Smooth muscle cell of the umbilical artery (primary cell): ENCODE results near the gene SPATA21. TPM values are rescaled to one million over a fixed set of nuclear protein-coding genes. Genes with fewer than 3 reads are reported as not detected.

Experiments used
- total RNA-seq: library from RNA; depleted of rRNA; stranded (reverse); fragments of >200 nt; gene quantifications from 2 replicates; pipeline ENCODE4 v1.2.3, GENCODE V29; 2014

The SPATA21 gene
- total RNA-seq, result not detected in 2 replicates

DNA sequence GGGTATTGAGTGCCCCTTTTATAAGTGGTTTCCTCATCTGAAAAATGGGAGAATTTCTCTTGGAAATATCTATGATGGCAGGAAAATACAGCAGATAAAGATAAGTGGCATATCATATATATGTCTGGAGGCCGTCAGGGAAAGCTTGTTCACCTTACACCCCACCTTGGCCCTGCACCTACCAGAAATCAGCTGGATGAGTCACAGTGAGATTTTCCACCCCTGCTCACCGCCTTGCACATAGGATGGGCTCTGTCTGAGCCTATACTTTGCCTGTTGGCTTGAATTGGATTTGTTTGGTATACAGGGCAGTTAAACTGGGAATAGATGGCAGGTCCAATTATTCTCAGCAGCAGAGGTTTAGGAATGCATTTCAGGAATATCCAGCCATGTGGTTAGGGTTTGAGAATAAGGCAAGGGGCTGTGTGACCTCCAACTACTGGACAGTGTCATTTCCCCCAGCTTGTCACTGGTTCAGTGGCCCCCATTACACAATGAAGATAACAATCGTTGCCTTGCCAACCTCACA is at the start of gene SPATA21:
Gene SPATA21, minus strand, starts transcription at position 479 of the 529 bp plus-strand sequence. CDS start 6,053 bp downstream, outside the sequence.

GRCh38 chr1:16440470-16441281 is 3.5 kb upstream of the SPATA21 start, which contains the start of gene NECAP2:
Gene NECAP2, plus strand, starts transcription at chr1:16440724. Its CDS starts 38 bp downstream, at chr1:16440762.

DNA sequence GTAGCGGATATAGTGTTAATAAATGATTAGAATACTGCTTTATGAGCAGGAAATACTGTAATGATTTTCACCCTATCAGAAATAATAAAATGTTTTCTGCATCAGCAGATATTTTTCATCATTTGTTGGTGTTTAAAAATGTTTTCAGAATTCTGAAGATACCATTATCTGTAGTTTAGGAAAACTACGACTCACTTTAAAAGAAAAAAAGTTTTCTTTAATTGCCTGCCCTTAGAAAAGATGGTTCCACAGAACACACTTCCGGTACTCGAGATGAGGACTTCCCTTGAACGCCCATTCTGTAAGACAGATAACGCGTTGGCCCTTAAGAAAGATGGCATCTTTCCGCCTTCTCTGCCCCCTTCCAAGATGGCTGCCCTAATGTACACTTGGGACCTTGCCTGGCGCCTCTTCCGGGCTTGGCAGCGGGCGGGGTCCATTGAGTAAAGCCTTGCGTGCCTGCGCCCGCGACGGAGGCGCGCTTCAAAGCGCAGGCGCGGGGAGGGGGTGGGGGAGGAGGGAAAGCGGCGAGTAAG is 70.4 kb downstream of the SPATA21 start, which contains the start of gene SZRD1:
Gene SZRD1, plus strand, starts transcription at position 521 of the 536 bp plus-strand sequence. CDS start 16 bp downstream, outside the sequence.

GRCh38 chr1:16351994-16352841 is 85.0 kb downstream of the SPATA21 start, which contains the start of gene FBXO42:
Gene FBXO42, minus strand, starts transcription at chr1:16352480. Its CDS starts 37,062 bp downstream, at chr1:16315418.

Other genes with a start within 250 kb of the SPATA21 start
- gene ARHGEF19, start 224.8 kb downstream of the SPATA21 start, total RNA-seq, result 12.2 TPM in 2 replicates
- 8.0 and 13.7 TPM in 2 replicates for gene CPLANE2, start 200.2 kb downstream of the SPATA21 start, total RNA-seq
- 11.9 and 13.1 TPM in 2 replicates for gene FBXO42, start 84.9 kb downstream of the SPATA21 start, total RNA-seq
- 16.9 and 39.4 TPM in 2 replicates for gene SZRD1, start 70.2 kb downstream of the SPATA21 start, total RNA-seq
- 74.4 and 74.8 TPM in 2 replicates for gene NECAP2, start 3.3 kb upstream of the SPATA21 start, total RNA-seq
- under 0.01 TPM in 2 replicates for gene RNU1-1, start 76.9 kb upstream of the SPATA21 start, total RNA-seq
- 39.2 and 107 TPM in 2 replicates for gene NBPF1, start 176.1 kb upstream of the SPATA21 start, total RNA-seq
- gene RNU1-3, start 229.5 kb upstream of the SPATA21 start, total RNA-seq, result under 0.01 TPM in 2 replicates